Measurements from ENCODE around the gene PGAP1. TPM values are rescaled to one million over a fixed set of nuclear protein-coding genes. Genes with fewer than 3 reads are reported as not detected.

The PGAP1 gene
- total and polyA plus RNA-seq, 2 experiments from 2014 or later: 2.4 to 6.3 TPM

DNA sequence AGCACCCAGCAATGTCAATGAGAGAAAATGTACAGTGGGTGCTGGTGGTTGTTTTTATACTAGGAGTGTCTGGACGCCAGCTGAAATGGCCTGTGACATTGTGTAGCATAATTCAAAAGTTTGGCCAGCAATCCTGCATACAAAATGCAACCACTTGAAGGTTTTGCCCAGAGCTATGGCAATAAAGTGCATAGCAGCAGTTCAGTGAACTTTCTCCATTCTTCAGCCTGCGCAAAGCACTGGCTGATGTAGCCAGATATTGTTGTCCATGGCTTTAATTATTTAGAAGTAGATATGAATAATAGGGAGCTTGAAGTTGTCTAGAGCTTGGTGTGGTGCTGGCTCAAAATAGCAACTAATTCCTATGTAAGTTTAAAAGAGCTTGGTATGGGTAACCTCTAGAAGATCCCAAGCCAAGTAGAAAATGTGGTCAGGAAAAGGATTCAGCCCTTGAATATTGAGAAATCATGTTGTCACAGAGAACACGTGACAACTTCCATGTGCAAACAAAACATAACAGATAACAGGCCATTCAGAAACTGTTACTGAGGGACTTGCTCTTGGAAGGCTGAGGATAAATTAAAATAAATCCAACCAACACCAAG is 33.3 kb upstream of the PGAP1 start:
- WGBS, 2 experiments (ENCODE audit: low coverage in 1 of 2, low lambda C conversion rate in 2 of 2, missing lambda C conversion rate in 2 of 2): 71 to 73% methylated on average over 3 of the region's 3 CpGs
- Histone ChIP-seq H3K4me3 (no peak overlapping the region), H4K20me1 (ENCODE audit: insufficient read depth) (no peaks in the 10 kb centered on the region), H3F3A (ENCODE audit: insufficient read depth) (no peaks in the 10 kb centered on the region), H3K9ac (no peak overlapping the region), H3K9me2 (ENCODE audit: insufficient read depth) (no peaks in the 10 kb centered on the region), H3K27ac (no peak overlapping the region), H3K79me2 (ENCODE audit: insufficient read depth) (no peaks in the 10 kb centered on the region), H3K36me3 (ENCODE audit: low read depth) (no peaks in the 10 kb centered on the region), H3K9me3 (ENCODE audit: low read depth) (no peaks in the 10 kb centered on the region), H2AFZ (no peak overlapping the region), H3K4me1 (ENCODE audit: insufficient read depth) (no peaks in the 10 kb centered on the region), H3K27me3 (replicated peaks; ENCODE audit: insufficient read depth) (no peaks in the 10 kb centered on the region), H3K4me2 (ENCODE audit: unreplicated experiment) (no peak overlapping the region)
- peak; percentile 26 for DNase-seq
- in situ Hi-C loops (cut with MboI): no loop called here
- no peak for TF ChIP-seq EZH2 (IDR thresholded peaks at IDR 0.05; ENCODE audit: insufficient read depth, poor library complexity, severe bottlenecking)
- no peak for TF ChIP-seq EZH2phosphoT487 (IDR thresholded peaks at IDR 0.05; ENCODE audit: insufficient read depth, low read depth)

DNA sequence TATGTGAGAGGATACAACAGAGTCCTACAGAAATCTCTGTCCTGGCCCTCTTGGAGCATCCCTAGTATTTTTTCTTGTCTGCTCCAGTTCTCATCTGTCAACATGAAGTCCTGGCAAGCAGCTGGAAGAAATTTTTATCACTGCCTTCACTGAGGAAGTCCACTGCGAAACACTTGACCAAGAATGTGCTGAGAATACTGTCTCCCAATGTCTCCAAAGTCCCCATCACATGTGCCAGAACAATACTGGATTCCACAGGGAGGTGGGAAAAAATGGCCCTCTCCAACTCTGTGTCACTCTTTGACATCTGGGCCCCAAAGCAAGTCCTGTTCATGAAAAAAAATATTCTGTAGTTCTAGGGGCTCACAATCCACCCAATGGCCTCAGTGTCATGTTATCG is 32.8 kb upstream of the PGAP1 start:
- no peaks in the 10 kb centered on the region for H3K9me3 ChIP-seq (ENCODE audit: low read depth)
- no peak overlapping the region for H3K9ac ChIP-seq
- WGBS, 2 experiments (ENCODE audit: low coverage in 1 of 2, low lambda C conversion rate in 2 of 2, missing lambda C conversion rate in 2 of 2): 81 to 100% methylated on average over 2 of the region's 2 CpGs
- no peaks in the 10 kb centered on the region for H4K20me1 ChIP-seq (ENCODE audit: insufficient read depth)
- in situ Hi-C loops (cut with MboI): no loop called here
- H3F3A ChIP-seq (ENCODE audit: insufficient read depth): no peaks in the 10 kb centered on the region
- no peaks in the 10 kb centered on the region for H3K4me1 ChIP-seq (ENCODE audit: insufficient read depth)
- no peaks in the 10 kb centered on the region for H3K9me2 ChIP-seq (ENCODE audit: insufficient read depth)
- DNase-seq: no peak
- no peak overlapping the region for H2AFZ ChIP-seq
- H3K36me3 ChIP-seq (ENCODE audit: low read depth): no peaks in the 10 kb centered on the region
- H3K27me3 ChIP-seq (replicated peaks; ENCODE audit: insufficient read depth): no peaks in the 10 kb centered on the region
- no peaks in the 10 kb centered on the region for H3K79me2 ChIP-seq (ENCODE audit: insufficient read depth)
- H3K4me3 ChIP-seq: no peak overlapping the region
- TF ChIP-seq EZH2phosphoT487 (IDR thresholded peaks at IDR 0.05; ENCODE audit: insufficient read depth, low read depth) (no peak), EZH2 (IDR thresholded peaks at IDR 0.05; ENCODE audit: insufficient read depth, poor library complexity, severe bottlenecking) (no peak)
- H3K27ac ChIP-seq: no peak overlapping the region
- no peak overlapping the region for H3K4me2 ChIP-seq (ENCODE audit: unreplicated experiment)

DNA sequence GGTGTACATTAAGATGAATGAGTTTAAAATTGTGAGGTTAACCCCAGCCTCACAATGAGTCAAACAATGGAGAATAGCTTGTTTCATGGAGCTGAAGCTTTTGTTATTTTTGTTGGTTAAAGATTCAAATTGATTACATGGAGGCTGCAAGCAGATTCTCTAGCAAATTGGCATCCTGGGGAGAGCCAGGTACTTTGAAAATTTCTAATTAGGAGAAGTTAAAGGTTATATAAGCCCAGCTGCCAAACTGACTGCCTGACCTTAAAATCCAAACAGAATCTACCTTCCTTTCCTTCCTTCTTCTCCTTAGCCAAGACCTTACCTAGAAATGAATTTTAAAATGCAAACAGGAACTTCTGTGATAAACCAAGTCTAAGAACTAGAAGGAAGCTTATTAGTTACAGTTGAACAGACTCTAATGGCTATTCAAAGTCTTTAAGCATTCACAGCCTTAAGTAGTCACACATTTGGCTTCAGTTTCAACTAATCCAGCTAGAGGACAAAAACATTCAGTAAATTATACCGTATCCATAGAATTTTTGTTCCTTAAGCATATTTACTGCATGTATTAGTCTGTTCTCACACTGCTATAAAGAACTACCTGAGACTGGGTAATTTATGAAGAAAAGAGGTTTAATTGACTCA is 31.5 kb upstream of the PGAP1 start:
- in situ Hi-C loops (cut with MboI): no loop called here
- Histone ChIP-seq H3K4me3 (no peak overlapping the region), H3K9me3 (ENCODE audit: low read depth) (no peaks in the 10 kb centered on the region), H4K20me1 (ENCODE audit: insufficient read depth) (no peaks in the 10 kb centered on the region), H3K4me1 (ENCODE audit: insufficient read depth) (no peaks in the 10 kb centered on the region), H2AFZ (no peak overlapping the region), H3K27me3 (replicated peaks; ENCODE audit: insufficient read depth) (no peaks in the 10 kb centered on the region), H3K9ac (no peak overlapping the region), H3F3A (ENCODE audit: insufficient read depth) (no peaks in the 10 kb centered on the region), H3K4me2 (ENCODE audit: unreplicated experiment) (no peak overlapping the region), H3K9me2 (ENCODE audit: insufficient read depth) (no peaks in the 10 kb centered on the region), H3K27ac (no peak overlapping the region), H3K36me3 (ENCODE audit: low read depth) (no peaks in the 10 kb centered on the region), H3K79me2 (ENCODE audit: insufficient read depth) (no peaks in the 10 kb centered on the region)
- 93 to 100% methylated on average over 1 of the region's 1 CpG for WGBS, 2 experiments (ENCODE audit: low coverage in 1 of 2, low lambda C conversion rate in 2 of 2, missing lambda C conversion rate in 2 of 2)
- no peak for TF ChIP-seq EZH2phosphoT487 (IDR thresholded peaks at IDR 0.05; ENCODE audit: insufficient read depth, low read depth)
- TF ChIP-seq EZH2 (IDR thresholded peaks at IDR 0.05; ENCODE audit: insufficient read depth, poor library complexity, severe bottlenecking): no peak
- DNase-seq: no peak

DNA sequence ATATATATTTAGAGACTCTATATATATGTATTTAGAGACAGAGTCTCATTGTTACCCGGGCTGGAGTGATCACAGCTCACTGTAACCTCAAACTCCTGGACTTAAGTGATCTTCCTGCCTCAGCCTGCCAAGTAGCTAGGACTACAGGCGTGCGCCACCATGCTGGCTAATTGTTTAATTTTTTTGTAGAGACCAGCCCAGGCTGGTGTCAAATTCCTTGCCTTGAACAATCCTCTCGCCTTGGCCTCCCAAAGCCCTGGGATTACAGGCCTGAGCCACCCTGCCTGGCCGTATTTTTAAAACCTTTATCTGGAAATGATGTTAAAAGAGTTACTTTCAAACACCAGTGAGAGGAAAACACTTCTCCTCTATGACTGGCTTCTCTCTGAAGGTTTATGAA is 30.9 kb upstream of the PGAP1 start:
- Histone ChIP-seq H3K9me2 (ENCODE audit: insufficient read depth) (no peaks in the 10 kb centered on the region), H3K9ac (no peak overlapping the region), H3F3A (ENCODE audit: insufficient read depth) (no peaks in the 10 kb centered on the region), H3K36me3 (ENCODE audit: low read depth) (no peaks in the 10 kb centered on the region), H3K4me3 (no peak overlapping the region), H3K79me2 (ENCODE audit: insufficient read depth) (no peaks in the 10 kb centered on the region), H3K27me3 (replicated peaks; ENCODE audit: insufficient read depth) (no peaks in the 10 kb centered on the region), H2AFZ (no peak overlapping the region), H3K9me3 (ENCODE audit: low read depth) (no peaks in the 10 kb centered on the region), H4K20me1 (ENCODE audit: insufficient read depth) (no peaks in the 10 kb centered on the region), H3K4me2 (ENCODE audit: unreplicated experiment) (no peak overlapping the region), H3K27ac (no peak overlapping the region), H3K4me1 (ENCODE audit: insufficient read depth) (no peaks in the 10 kb centered on the region)
- TF ChIP-seq EZH2 (IDR thresholded peaks at IDR 0.05; ENCODE audit: insufficient read depth, poor library complexity, severe bottlenecking): no peak
- TF ChIP-seq EZH2phosphoT487 (IDR thresholded peaks at IDR 0.05; ENCODE audit: insufficient read depth, low read depth): no peak
- 63 to 72% methylated on average over 5 of the region's 5 CpGs for WGBS, 2 experiments (ENCODE audit: low coverage in 1 of 2, low lambda C conversion rate in 2 of 2, missing lambda C conversion rate in 2 of 2)
- no peak for DNase-seq
- in situ Hi-C loops (cut with MboI): no loop called here
